HL-60 (cell line): ENCODE results near the gene SEC23IP.
"Not testable (repeated sequence)": the region's sequence is repeated elsewhere in the genome, so short reads cannot be mapped to it uniquely, and the experiment has no call there.

ENCODE experiments used
- GABPA ChIP-seq: IDR thresholded peaks from 2 replicates; pipeline ENCODE4 v1.6.1; 2012; ENCODE audit warnings: low read depth
- POLR2AphosphoS5 ChIP-seq: IDR thresholded peaks from 2 replicates; pipeline ENCODE4 v1.6.1; 2012; ENCODE audit warnings: low read depth
- REST ChIP-seq: IDR thresholded peaks from 2 replicates; pipeline ENCODE4 v1.6.1; 2012; ENCODE audit warnings: low read depth; ENCODE audit not compliant: insufficient replicate concordance
- SPI1 ChIP-seq: IDR thresholded peaks from 2 replicates; pipeline ENCODE4 v1.6.1; 2012; ENCODE audit warnings: low read depth, mild to moderate bottlenecking, borderline replicate concordance
- TF ChIP-seq, protein P1 (sequence below): IDR thresholded peaks from one replicate; pipeline ENCODE4 v1.5.1; 2011; ENCODE audit warnings: low read length, control low read depth, inconsistent platforms; ENCODE audit not compliant: insufficient read depth

DNA sequence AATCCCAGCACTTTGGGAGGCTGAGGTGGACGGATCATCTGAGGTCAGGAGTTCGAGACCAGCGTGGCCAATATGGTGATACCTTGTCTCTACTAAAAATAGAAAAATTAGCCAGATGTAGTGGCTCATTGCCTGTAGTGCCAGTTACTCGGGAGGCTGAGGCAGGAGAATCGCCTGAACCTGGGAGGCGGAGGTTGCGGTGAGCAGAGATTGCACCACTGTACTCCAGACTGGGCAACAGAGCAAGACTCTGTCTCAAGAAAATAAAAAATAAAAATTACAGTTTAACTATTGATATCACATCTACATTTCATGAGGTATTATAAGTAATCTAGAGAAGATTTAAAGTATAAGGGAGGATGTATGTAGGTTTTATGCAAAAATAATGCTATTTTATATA lies 15.2 kb downstream of the SEC23IP start:
- TF ChIP-seq, protein P1, sequence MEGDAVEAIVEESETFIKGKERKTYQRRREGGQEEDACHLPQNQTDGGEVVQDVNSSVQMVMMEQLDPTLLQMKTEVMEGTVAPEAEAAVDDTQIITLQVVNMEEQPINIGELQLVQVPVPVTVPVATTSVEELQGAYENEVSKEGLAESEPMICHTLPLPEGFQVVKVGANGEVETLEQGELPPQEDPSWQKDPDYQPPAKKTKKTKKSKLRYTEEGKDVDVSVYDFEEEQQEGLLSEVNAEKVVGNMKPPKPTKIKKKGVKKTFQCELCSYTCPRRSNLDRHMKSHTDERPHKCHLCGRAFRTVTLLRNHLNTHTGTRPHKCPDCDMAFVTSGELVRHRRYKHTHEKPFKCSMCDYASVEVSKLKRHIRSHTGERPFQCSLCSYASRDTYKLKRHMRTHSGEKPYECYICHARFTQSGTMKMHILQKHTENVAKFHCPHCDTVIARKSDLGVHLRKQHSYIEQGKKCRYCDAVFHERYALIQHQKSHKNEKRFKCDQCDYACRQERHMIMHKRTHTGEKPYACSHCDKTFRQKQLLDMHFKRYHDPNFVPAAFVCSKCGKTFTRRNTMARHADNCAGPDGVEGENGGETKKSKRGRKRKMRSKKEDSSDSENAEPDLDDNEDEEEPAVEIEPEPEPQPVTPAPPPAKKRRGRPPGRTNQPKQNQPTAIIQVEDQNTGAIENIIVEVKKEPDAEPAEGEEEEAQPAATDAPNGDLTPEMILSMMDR: not testable (repeated sequence)
- TF ChIP-seq REST, SPI1, POLR2AphosphoS5, GABPA: not testable (repeated sequence)
